ENCODE results near the gene CLDN4. TPM values are rescaled to one million over a fixed set of nuclear protein-coding genes. Genes with fewer than 3 reads are reported as not detected.
"Not testable (repeated sequence)": the region's sequence is repeated elsewhere in the genome, so short reads cannot be mapped to it uniquely, and the experiment has no call there.

Gene CLDN4
- total RNA-seq, 1 experiment from 2014 or later, result 32.0 TPM

- TF ChIP-seq ATF6 (CRISPR knock-in tag; IDR thresholded peaks at IDR 0.05), result no peak
- no peak for TF ChIP-seq ZNF512 (CRISPR knock-in tag; IDR thresholded peaks at IDR 0.05; ENCODE audit: borderline replicate concordance)
- no peak for TF ChIP-seq ZNF416 (CRISPR knock-in tag; IDR thresholded peaks at IDR 0.05)
- TF ChIP-seq NR2C2 (CRISPR knock-in tag; IDR thresholded peaks at IDR 0.05), result no peak
- no peak for TF ChIP-seq ZNF671 (CRISPR knock-in tag; IDR thresholded peaks at IDR 0.05)
- no peak for TF ChIP-seq SMAD4 (CRISPR knock-in tag; IDR thresholded peaks at IDR 0.05)
- TF ChIP-seq RORB (CRISPR knock-in tag; IDR thresholded peaks at IDR 0.05), result no peak
Observed at GRCh38 chr7:73834626-73835191, 3.9 kb downstream of the CLDN4 start (continued).

- ATAC-seq; POLR2A ChIA-PET; DNase-seq (ENCODE audit: low spot score); H3K27ac Mint-ChIP-seq; H3K9me3 Mint-ChIP-seq; H3K27me3 Mint-ChIP-seq (ENCODE audit: low read depth); H3K36me3 Mint-ChIP-seq; H3K4me3 Mint-ChIP-seq: not testable (repeated sequence)
- H3K4me1 Mint-ChIP-seq, result peaks cover 33% of the 10 kb centered on the region
- TF ChIP-seq HMGA2 (CRISPR knock-in tag; IDR thresholded peaks at IDR 0.05), result peak; percentile 91; the same call in 1 of the 2 replicates
- CTCF ChIA-PET, result interaction anchor here (0.5 to 1.4 kb wide), 2 partner anchors 10 to 26 kb away, joined by 3 to 5 read pairs; no protein-coding TSS in a partner anchor
Observed at GRCh38 chr7:73837167-73837566, 6.4 kb downstream of the CLDN4 start.

- ATAC-seq, result no peak
- POLR2A ChIA-PET, result no interaction called here
Observed at GRCh38 chr7:73838642-73839041, 7.8 kb downstream of the CLDN4 start.

More at GRCh38 chr7:73838642-73839041, 7.8 kb downstream of the CLDN4 start:
- H3K4me3 Mint-ChIP-seq, result no peak overlapping the region
- H3K9me3 Mint-ChIP-seq, result no peaks in the 10 kb centered on the region
- H3K4me1 Mint-ChIP-seq, result peaks cover 22% of the 10 kb centered on the region
- TF ChIP-seq PRRX2 (CRISPR knock-in tag; IDR thresholded peaks at IDR 0.05) (no peak), PRDM15 (CRISPR knock-in tag; IDR thresholded peaks at IDR 0.05) (0 out of 2 replicates have a peak, but pooled peaks have one; percentile 46)
- no peak for DNase-seq (ENCODE audit: low spot score)
- H3K27me3 Mint-ChIP-seq (ENCODE audit: low read depth), result no peaks in the 10 kb centered on the region
- H3K27ac Mint-ChIP-seq, result peak overlapping the region; percentile 76; the same call in 1 of the 2 replicates
- CTCF ChIA-PET, result interaction anchor here (0.6 to 2.4 kb wide), 2 partner anchors 28 to 232 kb away, joined by 3 to 32 read pairs; no protein-coding TSS in a partner anchor
- peaks cover 2% of the 10 kb centered on the region for H3K36me3 Mint-ChIP-seq
